22Rv1 (cell line): ENCODE data around the gene SLC39A9.
A peak's percentile ranks its signal among the peaks of the same experiment; 100 is the strongest.

Experiments
- H3K27ac ChIP-seq: fragments of 450-650 bp; 2 replicates; pipeline ENCODE4 v1.5.1; 2017
- ZFX ChIP-seq: fragments of 450-650 bp; IDR thresholded peaks from 2 replicates; pipeline ENCODE4 v1.6.1; 2017; ENCODE audit warnings: antibody characterized with exemption, borderline replicate concordance
- TF ChIP-seq, protein P1 (sequence below): fragments of 450-650 bp; IDR thresholded peaks from 2 replicates; pipeline ENCODE4 v1.5.1; 2017; ENCODE audit warnings: mild to moderate bottlenecking

Gene SLC39A9, protein sequence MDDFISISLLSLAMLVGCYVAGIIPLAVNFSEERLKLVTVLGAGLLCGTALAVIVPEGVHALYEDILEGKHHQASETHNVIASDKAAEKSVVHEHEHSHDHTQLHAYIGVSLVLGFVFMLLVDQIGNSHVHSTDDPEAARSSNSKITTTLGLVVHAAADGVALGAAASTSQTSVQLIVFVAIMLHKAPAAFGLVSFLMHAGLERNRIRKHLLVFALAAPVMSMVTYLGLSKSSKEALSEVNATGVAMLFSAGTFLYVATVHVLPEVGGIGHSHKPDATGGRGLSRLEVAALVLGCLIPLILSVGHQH

DNA sequence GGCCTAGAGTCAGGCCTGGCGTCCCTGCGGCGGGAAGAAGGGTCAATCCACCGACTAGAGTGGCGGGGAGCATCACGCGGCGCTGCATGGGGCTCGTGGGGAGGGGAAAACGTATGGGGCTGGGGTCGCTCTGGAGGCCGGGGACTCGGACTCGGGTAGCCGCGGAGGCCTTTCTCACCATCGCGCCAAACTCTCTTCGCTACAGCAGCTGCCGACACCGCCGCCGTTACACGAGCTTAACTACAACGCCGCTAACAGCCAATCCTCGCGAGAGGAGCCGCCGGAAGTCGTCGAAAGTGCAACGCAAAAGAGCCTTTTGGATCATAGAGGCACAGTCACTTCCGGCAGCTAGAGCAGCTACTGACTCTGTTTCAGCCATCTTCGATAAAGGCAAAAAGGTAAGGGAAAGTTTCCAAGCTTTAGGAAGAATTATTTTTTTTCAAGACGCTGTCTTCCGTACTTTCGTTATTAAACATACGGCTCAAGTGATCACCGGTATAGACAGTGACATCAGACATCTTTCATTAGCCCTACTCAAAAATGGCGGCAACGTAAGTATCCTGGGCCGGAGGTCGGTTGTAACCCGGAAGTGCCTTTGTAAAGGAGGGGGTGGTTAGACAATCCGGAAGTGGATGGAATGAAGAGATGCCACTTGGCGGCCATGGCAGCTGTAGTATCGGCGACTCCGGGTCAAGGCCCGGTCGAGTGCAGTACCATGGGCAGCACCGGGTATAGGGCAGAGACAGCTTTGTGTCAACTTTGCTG, at the start of gene SLC39A9, which contains the start of gene ERH:
SLC39A9 (plus strand) TSS at position 640 of the 765 bp plus-strand sequence. CDS start 678 bp downstream, outside the sequence.
ERH (minus strand) TSS at position 247 of the 765 bp plus-strand sequence; CDS start at position 181, 66 bp downstream.
- H3K27ac ChIP-seq, result peak within 1 kb of the TSS; percentile 84
- TF ChIP-seq ZFX, result no peak
- TF ChIP-seq, protein P1, sequence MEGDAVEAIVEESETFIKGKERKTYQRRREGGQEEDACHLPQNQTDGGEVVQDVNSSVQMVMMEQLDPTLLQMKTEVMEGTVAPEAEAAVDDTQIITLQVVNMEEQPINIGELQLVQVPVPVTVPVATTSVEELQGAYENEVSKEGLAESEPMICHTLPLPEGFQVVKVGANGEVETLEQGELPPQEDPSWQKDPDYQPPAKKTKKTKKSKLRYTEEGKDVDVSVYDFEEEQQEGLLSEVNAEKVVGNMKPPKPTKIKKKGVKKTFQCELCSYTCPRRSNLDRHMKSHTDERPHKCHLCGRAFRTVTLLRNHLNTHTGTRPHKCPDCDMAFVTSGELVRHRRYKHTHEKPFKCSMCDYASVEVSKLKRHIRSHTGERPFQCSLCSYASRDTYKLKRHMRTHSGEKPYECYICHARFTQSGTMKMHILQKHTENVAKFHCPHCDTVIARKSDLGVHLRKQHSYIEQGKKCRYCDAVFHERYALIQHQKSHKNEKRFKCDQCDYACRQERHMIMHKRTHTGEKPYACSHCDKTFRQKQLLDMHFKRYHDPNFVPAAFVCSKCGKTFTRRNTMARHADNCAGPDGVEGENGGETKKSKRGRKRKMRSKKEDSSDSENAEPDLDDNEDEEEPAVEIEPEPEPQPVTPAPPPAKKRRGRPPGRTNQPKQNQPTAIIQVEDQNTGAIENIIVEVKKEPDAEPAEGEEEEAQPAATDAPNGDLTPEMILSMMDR, result no peak

DNA sequence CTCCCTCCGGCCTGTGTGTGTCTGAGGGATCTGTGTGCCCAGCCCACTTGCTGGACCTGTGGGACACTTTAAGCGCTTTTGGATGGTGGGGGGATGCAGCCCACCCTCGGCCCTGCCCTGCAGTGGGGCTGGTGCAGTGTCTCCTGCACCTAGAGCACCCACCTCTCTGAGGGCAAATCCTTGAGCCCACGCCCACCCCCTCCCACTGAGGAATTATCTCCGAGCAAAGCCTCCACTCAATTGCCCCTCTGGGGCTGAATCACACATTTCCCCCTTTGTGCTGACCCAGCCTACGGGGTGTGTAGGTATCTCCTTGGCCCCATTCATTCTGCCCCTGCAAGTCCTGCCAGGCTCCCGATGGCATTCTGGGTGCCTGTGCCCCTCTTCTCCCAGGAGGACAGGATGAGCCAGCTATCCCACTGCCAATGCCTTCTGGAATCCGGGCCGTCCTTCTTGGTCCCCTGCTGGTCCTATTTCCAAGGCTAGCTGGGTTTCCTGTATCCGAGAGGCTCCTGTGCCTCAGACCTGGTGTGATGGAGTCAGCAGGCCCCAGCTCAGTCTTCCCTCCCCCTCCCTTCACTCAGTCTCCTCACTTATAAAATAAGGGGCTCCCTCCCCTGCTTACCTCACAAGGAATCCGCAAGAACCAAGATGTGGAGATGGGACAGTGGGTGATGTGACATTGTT, 49.3 kb upstream of the SLC39A9 start:
- H3K27ac ChIP-seq, result no peak overlapping the region
- TF ChIP-seq, protein P1, result no peak
- TF ChIP-seq ZFX, result no peak

DNA sequence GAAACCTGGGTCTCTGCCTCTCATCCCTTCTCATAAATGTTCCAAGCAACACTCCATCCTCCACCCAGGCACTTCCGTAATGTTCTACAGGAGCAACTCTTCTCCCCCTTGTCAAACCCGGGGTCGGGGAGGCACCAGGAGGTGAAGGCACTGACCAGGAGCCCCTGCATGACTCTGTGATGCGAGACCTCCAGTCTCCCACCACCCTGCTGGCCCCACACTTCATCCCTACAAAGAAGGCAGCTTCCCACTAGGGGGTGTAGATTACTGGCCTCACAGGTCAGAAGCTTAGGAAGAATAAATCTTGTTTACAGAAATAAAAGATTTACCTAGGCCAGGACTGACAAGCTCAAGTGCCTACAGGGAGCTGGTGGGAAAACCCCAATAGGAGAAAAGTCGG, 47.6 kb upstream of the SLC39A9 start:
- no peak overlapping the region for H3K27ac ChIP-seq
- TF ChIP-seq ZFX, result no peak
- TF ChIP-seq, protein P1, result no peak

DNA sequence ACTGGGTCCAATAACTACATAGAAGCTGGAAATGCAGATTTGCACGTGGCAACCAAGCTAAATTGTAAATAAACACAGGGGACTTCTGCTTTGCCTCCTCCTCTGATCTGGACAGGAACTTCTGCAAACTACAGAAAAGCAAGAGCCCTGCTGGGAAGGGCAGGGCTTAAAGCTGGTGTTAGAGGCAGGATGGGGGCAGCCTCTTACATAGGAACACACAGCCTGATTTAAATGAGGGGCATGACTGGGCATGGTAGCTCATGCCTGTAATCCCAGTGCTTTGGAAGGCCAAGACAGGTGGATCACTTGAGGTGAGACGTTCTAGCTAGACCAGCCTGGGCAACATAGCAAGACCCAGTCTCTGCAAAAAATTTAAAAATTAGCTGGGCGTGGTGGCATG, 47.1 kb upstream of the SLC39A9 start:
- TF ChIP-seq, protein P1, result no peak
- no peak for TF ChIP-seq ZFX
- H3K27ac ChIP-seq, result no peak overlapping the region

DNA sequence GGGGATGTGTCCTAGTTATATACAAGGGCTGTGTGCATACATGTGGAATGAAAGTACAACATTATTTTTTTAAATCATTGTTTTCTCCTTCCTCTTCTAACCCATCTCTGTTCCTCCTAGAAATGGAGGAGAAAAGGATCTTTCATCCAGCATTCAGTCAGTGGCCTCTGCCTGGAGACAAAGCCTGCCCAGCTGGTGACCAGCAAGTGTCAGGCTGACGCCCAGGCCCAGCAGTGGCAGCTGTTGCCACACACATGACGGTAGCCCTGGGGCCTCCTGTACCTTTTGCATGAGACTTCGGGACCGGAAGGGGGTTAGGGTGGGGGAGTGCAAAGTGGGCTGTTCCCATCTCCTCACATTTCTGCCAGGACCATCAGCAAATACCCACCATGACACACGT, 46.6 kb upstream of the SLC39A9 start:
- TF ChIP-seq ZFX, result no peak
- TF ChIP-seq, protein P1, result no peak
- no peak overlapping the region for H3K27ac ChIP-seq

DNA sequence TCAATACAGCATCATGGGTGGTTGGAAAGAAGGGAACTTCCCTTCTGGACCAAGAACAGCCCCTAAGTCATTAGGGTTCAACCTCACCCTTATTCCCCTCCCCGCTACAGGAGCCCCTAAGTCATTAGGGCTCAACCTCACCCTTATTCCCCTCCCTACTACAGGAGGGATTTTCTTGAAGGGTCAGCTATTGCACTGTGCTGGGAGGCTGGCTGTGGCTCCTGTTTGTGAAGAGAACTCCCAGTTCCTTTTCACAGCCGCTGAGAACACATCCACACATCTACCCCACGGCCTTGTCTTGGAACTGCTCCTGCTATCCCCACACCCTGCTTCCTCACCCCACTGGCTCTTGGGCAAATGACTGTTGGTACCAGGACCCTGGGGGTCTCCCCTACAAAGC, 45.3 kb upstream of the SLC39A9 start:
- H3K27ac ChIP-seq, result no peak overlapping the region
- TF ChIP-seq, protein P1, result no peak
- no peak for TF ChIP-seq ZFX
